Ascending aorta (tissue), 2 donors: Measurements from ENCODE around the gene MUC12. TPM values are rescaled to one million over a fixed set of nuclear protein-coding genes. Genes with fewer than 3 reads are reported as not detected.

Experiments
- DNase-seq, 2 donors: peaks; one replicate each; pipeline ENCODE4 v3.0.0-alpha.2; 2019; ENCODE audit warnings: low spot score in 2 of 2
- H3K27ac ChIP-seq, 2 donors: fragments of 200-600 bp; sonication (generic); one replicate each; pipeline ENCODE4 v1.5.1; 2016 to 2017; ENCODE audit warnings: mild to moderate bottlenecking in 1 of 2
- H3K27me3 ChIP-seq: fragments of 200-600 bp; sonication (generic); one replicate; pipeline ENCODE4 v1.5.1; 2017
- H3K36me3 ChIP-seq, 2 donors: fragments of 200-600 bp; sonication (generic); one replicate each; pipeline ENCODE4 v1.5.1; 2016
- H3K4me1 ChIP-seq, 2 donors: fragments of 200-600 bp; sonication (generic); one replicate each; pipeline ENCODE4 v1.5.1; 2016 to 2017; ENCODE audit warnings: mild to moderate bottlenecking in 1 of 2
- H3K4me3 ChIP-seq, 2 donors: fragments of 200-600 bp; sonication (generic); one replicate each; pipeline ENCODE4 v1.5.1; 2016 to 2017; ENCODE audit warnings: mild to moderate bottlenecking in 1 of 2
- H3K9me3 ChIP-seq, 2 donors: fragments of 200-600 bp; sonication (generic); one replicate each; pipeline ENCODE4 v1.5.1; 2016
- intact Hi-C: fragments of 100-400 bp; cut with DNase I; formaldehyde crosslinking; loops from one replicate; pipeline ENCODE4 v1.15.1; 2023
- total RNA-seq: library from RNA; depleted of rRNA; stranded (reverse); fragments of >200 nt; gene quantifications from one replicate; pipeline ENCODE4 v1.1.0, GENCODE V29; 2016
- TF ChIP-seq, protein P1 (sequence below), 3 experiments: fragments of 200-600 bp in 2 of 3; fragments of 450-650 bp in 1 of 3; sonication (generic) in 2 of 3; IDR thresholded peaks; one replicate each; pipeline ENCODE4 v1.5.1; 2016 to 2019; ENCODE audit warnings: antibody characterized with exemption in 3 of 3, mild to moderate bottlenecking in 1 of 3, moderate library complexity in 1 of 3

MUC12 gene
- total RNA-seq, 1 donor from 2014 or later, result 0.85 TPM

DNA sequence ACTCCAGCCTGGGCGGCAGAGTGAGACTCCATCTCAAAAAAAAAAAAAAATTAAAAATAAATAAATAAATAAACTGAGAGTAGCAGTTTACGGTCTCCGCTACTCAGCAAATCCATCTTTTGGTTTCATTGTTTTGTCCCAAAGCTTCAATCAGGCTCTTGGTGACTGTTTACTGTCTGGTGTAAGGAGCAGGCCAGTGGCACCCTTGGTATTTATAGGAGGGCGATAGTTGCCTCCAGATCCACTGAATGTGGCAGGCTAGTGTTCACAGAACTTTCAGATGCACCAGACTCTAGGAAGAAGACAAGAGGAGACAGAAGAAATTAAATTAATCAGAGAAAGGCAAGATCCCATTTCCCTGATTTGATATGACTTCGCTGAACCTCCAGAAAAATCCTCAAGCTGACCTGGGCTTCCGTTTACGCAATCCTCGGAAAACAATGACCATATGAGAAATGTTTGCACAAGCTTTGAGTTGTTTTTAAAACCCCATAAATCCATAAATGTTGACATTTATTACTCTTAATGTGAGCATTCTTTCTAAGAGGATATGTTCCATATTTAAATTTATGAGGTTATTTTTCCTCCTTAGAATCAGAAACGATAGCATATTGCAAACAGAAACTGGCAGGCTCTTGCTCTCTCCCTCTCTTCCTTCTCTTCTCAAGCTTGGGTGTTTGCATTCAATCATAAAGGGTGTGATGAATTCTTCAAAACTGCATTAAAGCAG is 27.2 kb upstream of the MUC12 start:
- H3K4me1 ChIP-seq, result no peaks in the 10 kb centered on the region
- intact Hi-C loops, result no loop called here
- H3K27ac ChIP-seq, result no peak overlapping the region

DNA sequence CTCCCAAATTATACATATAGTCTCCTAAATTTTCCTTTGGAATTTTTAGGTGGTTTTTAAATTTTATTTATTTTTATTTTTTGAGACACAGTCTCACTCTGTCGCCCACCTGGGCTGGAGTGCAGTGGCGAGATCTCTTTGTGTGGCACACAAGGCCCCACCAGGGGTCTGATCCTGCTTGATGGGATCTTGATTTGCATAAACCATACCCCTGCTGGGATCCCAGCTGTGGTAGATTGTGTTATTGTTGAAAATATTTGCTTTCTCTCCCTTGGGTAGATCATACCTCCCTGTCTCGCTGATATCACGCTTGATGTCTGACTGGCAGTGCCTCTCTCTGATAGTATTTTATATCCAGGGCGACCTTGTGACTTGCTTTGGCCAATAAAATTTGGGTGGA is 25.7 kb upstream of the MUC12 start:
- Histone ChIP-seq H3K9me3 (no peaks in the 10 kb centered on the region), H3K4me3 (no peak overlapping the region), H3K36me3 (no peaks in the 10 kb centered on the region), H3K27ac (no peak overlapping the region), H3K27me3 (no peaks in the 10 kb centered on the region), H3K4me1 (no peaks in the 10 kb centered on the region)
- intact Hi-C loops, result no loop called here
- no peak for DNase-seq
- TF ChIP-seq, protein P1, sequence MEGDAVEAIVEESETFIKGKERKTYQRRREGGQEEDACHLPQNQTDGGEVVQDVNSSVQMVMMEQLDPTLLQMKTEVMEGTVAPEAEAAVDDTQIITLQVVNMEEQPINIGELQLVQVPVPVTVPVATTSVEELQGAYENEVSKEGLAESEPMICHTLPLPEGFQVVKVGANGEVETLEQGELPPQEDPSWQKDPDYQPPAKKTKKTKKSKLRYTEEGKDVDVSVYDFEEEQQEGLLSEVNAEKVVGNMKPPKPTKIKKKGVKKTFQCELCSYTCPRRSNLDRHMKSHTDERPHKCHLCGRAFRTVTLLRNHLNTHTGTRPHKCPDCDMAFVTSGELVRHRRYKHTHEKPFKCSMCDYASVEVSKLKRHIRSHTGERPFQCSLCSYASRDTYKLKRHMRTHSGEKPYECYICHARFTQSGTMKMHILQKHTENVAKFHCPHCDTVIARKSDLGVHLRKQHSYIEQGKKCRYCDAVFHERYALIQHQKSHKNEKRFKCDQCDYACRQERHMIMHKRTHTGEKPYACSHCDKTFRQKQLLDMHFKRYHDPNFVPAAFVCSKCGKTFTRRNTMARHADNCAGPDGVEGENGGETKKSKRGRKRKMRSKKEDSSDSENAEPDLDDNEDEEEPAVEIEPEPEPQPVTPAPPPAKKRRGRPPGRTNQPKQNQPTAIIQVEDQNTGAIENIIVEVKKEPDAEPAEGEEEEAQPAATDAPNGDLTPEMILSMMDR (IDR thresholded peaks at IDR 0.05), result no peak

More for the DNA sequence above, 27.2 kb upstream of the MUC12 start:
- H3K27me3 ChIP-seq, result no peaks in the 10 kb centered on the region
- no peaks in the 10 kb centered on the region for H3K36me3 ChIP-seq
- no peaks in the 10 kb centered on the region for H3K9me3 ChIP-seq
- no peak for DNase-seq
- TF ChIP-seq, protein P1 (IDR thresholded peaks at IDR 0.05), result no peak
- no peak overlapping the region for H3K4me3 ChIP-seq

DNA sequence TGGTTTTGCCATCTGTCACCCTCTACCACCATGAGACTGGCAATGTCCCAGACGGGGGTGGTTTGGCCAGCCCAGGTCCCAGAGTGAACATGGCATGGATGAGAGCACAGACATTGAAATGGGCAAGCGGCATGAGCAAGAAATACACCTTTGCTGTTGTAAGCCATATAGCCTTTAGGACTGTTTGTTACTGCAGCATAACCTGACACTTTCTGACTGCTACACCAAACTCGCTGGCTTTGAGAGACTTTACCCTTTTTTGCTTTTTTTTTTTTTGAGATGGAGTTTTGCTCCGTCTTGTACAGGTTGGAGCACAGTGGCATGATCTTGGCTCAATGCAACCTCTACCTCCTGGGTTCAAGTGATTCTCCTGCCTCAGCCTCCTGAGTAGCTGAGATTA is 25.2 kb upstream of the MUC12 start:
- Histone ChIP-seq H3K36me3 (no peaks in the 10 kb centered on the region), H3K9me3 (no peaks in the 10 kb centered on the region), H3K27me3 (no peaks in the 10 kb centered on the region), H3K4me3 (no peak overlapping the region), H3K4me1 (no peaks in the 10 kb centered on the region), H3K27ac (no peak overlapping the region)
- intact Hi-C loops, result no loop called here
- DNase-seq, result no peak
- TF ChIP-seq, protein P1 (IDR thresholded peaks at IDR 0.05), result no peak

DNA sequence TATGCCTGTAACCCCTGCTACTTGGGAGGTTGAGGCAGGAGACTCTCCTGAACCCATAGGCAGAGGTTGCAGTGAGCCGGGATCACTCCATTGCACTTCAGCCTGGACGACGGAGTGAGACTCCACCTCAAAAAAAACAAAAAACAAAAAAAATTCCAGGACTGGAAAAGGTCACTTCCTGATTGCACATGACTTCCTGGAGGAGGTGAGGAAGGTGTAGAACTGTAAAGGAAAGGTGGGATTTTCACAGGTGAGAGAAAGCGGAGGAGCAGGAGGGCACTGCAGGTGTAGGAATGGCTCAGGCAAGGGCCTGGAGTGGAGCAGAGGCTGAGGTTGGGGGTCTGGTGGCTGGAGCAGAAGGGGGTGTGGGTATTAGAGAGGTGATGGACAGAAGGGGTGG is 23.3 kb upstream of the MUC12 start:
- no peak for DNase-seq
- Histone ChIP-seq H3K4me1 (no peaks in the 10 kb centered on the region), H3K27ac (no peak overlapping the region), H3K27me3 (no peaks in the 10 kb centered on the region), H3K36me3 (no peaks in the 10 kb centered on the region), H3K9me3 (no peaks in the 10 kb centered on the region), H3K4me3 (no peak overlapping the region)
- intact Hi-C loops, result no loop called here
- TF ChIP-seq, protein P1 (IDR thresholded peaks at IDR 0.05), result no peak

DNA sequence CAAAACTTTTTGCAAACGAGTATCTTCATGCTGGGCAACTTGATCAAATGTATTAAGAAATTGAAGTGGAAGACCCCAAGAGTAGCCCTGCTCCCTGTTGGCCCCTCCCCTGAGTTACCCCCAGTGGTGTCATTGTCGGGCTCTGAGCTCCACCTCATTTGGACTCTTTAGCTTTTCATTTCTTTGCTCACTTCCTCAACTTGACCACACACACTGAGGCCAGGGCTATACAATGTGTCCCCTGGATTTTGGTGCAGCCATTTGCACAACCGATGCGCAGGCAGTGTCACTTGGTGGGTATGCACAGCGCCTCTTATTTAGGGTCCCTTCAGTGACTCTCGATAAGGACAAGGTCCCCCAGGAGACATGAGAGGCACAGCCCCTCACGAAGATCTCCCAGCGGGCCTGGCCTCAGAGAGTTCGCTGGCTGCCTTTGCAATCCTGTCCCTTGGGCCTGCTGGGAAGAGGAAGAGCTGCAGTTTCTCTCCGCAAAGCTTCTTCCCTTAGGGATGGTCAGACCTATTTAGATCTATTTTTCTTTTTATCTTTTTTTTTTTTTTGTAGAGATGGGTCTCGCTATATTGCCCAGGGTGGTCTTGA is 22.5 kb upstream of the MUC12 start:
- Histone ChIP-seq H3K4me3 (no peak overlapping the region), H3K9me3 (no peaks in the 10 kb centered on the region), H3K4me1 (no peaks in the 10 kb centered on the region), H3K27ac (no peak overlapping the region), H3K27me3 (no peaks in the 10 kb centered on the region), H3K36me3 (no peaks in the 10 kb centered on the region)
- TF ChIP-seq, protein P1 (IDR thresholded peaks at IDR 0.05), result no peak
- intact Hi-C loops, result no loop called here
- DNase-seq, result no peak
